ENCODE data around the gene IFITM1. TPM values are rescaled to one million over a fixed set of nuclear protein-coding genes. Genes with fewer than 3 reads are reported as not detected.
"Not testable (repeated sequence)": the region's sequence is repeated elsewhere in the genome, so short reads cannot be mapped to it uniquely, and the experiment has no call there.

Gene IFITM1
- total RNA-seq, 1 donor from 2014 or later, result 661 TPM

- intact Hi-C loops (cut with micrococcal nuclease), result loop anchor here (2.0 kb wide), 1 partner anchor 24 kb away; no protein-coding TSS in a partner anchor
These were observed 11.0 kb downstream of the IFITM1 start for GRCh38 chr11:324593-325517.

GRCh38 chr11:325796-326591, 12.2 kb downstream of the IFITM1 start:
- intact Hi-C loops (cut with micrococcal nuclease), result loop anchor here (2.0 kb wide), 1 partner anchor 23 kb away; no protein-coding TSS in a partner anchor

- intact Hi-C loops (cut with micrococcal nuclease), result no loop called here
These were observed 12.7 kb downstream of the IFITM1 start for GRCh38 chr11:326592-326841.

GRCh38 chr11:326842-327580, 13.2 kb downstream of the IFITM1 start:
- intact Hi-C loops (cut with micrococcal nuclease), result no loop called here

GRCh38 chr11:327581-327923, 13.7 kb downstream of the IFITM1 start:
- intact Hi-C loops (cut with micrococcal nuclease), result no loop called here

GRCh38 chr11:328012-328411, 14.2 kb downstream of the IFITM1 start:
- intact Hi-C loops (cut with micrococcal nuclease), result no loop called here

- intact Hi-C loops (cut with micrococcal nuclease), result loop anchor here (1.0 kb wide), 1 partner anchor 27 kb away; no protein-coding TSS in a partner anchor
These were observed 14.8 kb downstream of the IFITM1 start for GRCh38 chr11:328516-329100.

- intact Hi-C loops (cut with micrococcal nuclease), result loop anchor here (1.0 kb wide), 1 partner anchor 25 kb away; no protein-coding TSS in a partner anchor
These were observed 16.0 kb downstream of the IFITM1 start for GRCh38 chr11:329886-330253.

GRCh38 chr11:330307-330693, 16.5 kb downstream of the IFITM1 start:
- intact Hi-C loops (cut with micrococcal nuclease), result no loop called here

- intact Hi-C loops (cut with micrococcal nuclease), result no loop called here
These were observed 17.0 kb downstream of the IFITM1 start for GRCh38 chr11:330694-331357.

GRCh38 chr11:331358-332060, 17.7 kb downstream of the IFITM1 start:
- intact Hi-C loops (cut with micrococcal nuclease), result no loop called here

- intact Hi-C loops (cut with micrococcal nuclease), result no loop called here
These were observed 19.0 kb downstream of the IFITM1 start for GRCh38 chr11:332651-333480.

- intact Hi-C loops (cut with micrococcal nuclease), result not testable (repeated sequence)
These were observed 19.9 kb downstream of the IFITM1 start for GRCh38 chr11:333616-334263.

- intact Hi-C loops (cut with micrococcal nuclease), result no loop called here
These were observed 20.6 kb downstream of the IFITM1 start for GRCh38 chr11:334264-334994.

- intact Hi-C loops (cut with micrococcal nuclease), result no loop called here
These were observed 22.2 kb downstream of the IFITM1 start for GRCh38 chr11:335779-336658.

GRCh38 chr11:336659-337198, 22.9 kb downstream of the IFITM1 start:
- intact Hi-C loops (cut with micrococcal nuclease), result no loop called here

GRCh38 chr11:337711-338110, 23.9 kb downstream of the IFITM1 start:
- intact Hi-C loops (cut with micrococcal nuclease), result no loop called here
